ENCODE data around the gene GATD1. TPM values are rescaled to one million over a fixed set of nuclear protein-coding genes. Genes with fewer than 3 reads are reported as not detected.

The GATD1 gene
- polyA plus RNA-seq, 1 experiment, result 37.9 TPM

DNA sequence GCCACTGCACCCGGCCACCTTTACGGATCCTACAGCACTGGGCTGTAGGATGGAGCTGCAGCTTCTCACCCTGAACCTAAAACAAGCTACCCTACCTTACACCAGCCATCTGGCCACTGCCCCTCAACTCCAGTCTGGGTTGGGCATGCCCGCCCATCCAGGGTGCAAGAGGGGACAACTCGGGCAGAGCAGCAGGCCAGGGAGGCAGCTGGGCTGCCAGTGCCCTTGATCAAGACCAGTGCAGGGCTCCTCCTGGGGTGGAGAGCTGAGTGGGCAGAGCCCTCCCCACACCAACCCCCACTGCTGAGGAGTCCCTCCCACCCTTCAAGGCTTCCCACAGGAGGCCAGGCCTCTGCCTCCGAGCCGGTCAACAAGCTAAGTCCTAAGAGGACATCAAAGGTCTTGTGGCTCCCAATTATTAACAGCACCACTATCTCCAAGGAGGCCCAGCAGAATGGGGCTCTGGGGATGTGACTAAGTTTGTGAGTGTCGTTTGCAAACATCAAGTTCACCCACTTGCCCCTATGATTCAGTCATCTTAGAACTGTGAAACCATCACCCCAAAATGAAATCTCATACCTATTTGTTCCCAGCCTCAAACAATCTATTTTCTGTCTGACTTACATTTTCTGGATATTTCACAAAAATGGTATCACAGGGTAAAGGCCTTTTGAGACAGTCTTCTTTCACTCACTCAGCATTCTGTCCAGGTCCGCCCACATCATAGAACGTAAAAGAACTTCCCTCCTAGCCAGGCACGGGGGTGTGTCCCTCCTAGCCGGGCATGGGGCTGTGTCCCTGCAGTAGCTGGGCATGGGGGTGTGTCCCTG lies 11.0 kb downstream of the GATD1 start:
- Histone ChIP-seq H3K4me3 (ENCODE audit: low read depth, low read length) (no peak overlapping the region), H3K36me3 (ENCODE audit: control insufficient read depth, insufficient read depth, low read length) (peaks cover 35% of the 10 kb centered on the region), H3K27me3 (ENCODE audit: control insufficient read depth, insufficient read depth, low read length) (no peaks in the 10 kb centered on the region)
- TF ChIP-seq, protein P1, sequence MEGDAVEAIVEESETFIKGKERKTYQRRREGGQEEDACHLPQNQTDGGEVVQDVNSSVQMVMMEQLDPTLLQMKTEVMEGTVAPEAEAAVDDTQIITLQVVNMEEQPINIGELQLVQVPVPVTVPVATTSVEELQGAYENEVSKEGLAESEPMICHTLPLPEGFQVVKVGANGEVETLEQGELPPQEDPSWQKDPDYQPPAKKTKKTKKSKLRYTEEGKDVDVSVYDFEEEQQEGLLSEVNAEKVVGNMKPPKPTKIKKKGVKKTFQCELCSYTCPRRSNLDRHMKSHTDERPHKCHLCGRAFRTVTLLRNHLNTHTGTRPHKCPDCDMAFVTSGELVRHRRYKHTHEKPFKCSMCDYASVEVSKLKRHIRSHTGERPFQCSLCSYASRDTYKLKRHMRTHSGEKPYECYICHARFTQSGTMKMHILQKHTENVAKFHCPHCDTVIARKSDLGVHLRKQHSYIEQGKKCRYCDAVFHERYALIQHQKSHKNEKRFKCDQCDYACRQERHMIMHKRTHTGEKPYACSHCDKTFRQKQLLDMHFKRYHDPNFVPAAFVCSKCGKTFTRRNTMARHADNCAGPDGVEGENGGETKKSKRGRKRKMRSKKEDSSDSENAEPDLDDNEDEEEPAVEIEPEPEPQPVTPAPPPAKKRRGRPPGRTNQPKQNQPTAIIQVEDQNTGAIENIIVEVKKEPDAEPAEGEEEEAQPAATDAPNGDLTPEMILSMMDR (IDR thresholded peaks at IDR 0.05; ENCODE audit: insufficient read depth, low read depth, low read length), result no peak
- no peak for DNase-seq (ENCODE audit: low read depth)
- ChIA-PET CTCF (interaction anchor here (0.7 to 1.7 kb wide), 6 partner anchors 9 to 71 kb away, joined by 3 to 8 read pairs (median 5); partner anchors contain the start of genes TALDO1 and TMEM80), POLR2A (no interaction called here)

DNA sequence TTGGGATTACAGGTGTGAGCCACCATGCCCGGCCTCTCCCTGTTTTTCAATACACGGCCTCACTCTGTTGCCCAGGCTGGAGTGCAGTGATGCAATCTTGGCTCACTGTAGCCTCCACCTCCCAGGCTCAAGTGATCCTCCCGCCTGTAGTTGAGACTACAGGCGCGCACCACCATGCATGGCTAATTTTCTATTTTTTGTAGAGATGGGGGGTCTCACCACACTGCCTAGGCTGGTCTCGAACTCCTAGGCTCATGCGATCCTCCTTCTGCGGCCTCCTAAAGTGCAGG lies 11.5 kb downstream of the GATD1 start:
- no peak for DNase-seq (ENCODE audit: low read depth)
- CTCF ChIA-PET, result interaction anchor here (0.7 to 1.7 kb wide), 6 partner anchors 10 to 70 kb away, joined by 3 to 8 read pairs (median 5); partner anchors contain the start of genes TALDO1 and TMEM80
- H3K4me3 ChIP-seq (ENCODE audit: low read depth, low read length), result no peak overlapping the region
- TF ChIP-seq, protein P1 (IDR thresholded peaks at IDR 0.05; ENCODE audit: insufficient read depth, low read depth, low read length), result no peak
- POLR2A ChIA-PET, result no interaction called here
- H3K36me3 ChIP-seq (ENCODE audit: control insufficient read depth, insufficient read depth, low read length), result peaks cover 32% of the 10 kb centered on the region
- no peaks in the 10 kb centered on the region for H3K27me3 ChIP-seq (ENCODE audit: control insufficient read depth, insufficient read depth, low read length)

DNA sequence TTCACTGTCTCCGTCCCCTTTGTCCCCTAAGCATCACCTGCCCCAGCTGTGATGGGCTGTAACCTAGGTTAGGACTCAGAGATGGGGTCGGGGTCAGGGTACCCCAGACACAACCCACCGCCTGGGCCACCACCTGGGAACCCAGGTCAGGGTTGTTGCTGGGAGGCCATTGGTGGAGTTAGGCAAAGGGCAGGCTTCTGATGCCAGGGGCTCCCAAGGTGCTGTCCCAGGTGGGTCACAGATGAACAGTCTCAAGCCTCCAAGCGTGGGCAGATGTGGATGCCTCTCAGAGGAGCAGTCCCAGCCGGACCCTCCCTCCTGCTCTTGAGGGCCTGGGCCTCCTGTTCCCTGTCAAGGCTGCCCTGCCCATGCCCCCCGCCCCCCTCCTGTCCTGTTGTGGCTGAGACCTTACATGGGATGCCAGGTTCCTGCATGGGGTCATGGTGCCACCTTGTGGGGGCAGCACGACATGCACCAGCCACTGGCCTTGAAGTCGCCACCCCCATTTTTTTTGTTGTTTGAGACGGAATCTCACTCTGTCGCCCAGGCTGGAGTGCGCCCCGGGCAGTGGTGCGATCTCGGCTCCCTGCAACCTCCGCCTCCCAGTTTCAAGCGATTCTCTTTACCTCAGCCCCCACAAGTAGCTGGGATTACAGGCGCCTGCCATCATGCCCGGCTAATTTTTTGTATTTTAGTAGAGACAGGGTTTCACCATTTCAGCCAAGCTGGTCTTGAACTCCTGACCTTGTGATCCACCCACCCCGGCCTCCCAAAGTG lies 12.1 kb downstream of the GATD1 start:
- H3K36me3 ChIP-seq (ENCODE audit: control insufficient read depth, insufficient read depth, low read length), result peaks cover 30% of the 10 kb centered on the region
- DNase-seq (ENCODE audit: low read depth), result no peak
- H3K27me3 ChIP-seq (ENCODE audit: control insufficient read depth, insufficient read depth, low read length), result no peaks in the 10 kb centered on the region
- CTCF ChIA-PET, result interaction anchor here (0.6 to 1.7 kb wide), 8 partner anchors 10 to 70 kb away, joined by 3 to 8 read pairs (median 4); partner anchors contain the start of genes TALDO1 and TMEM80
- POLR2A ChIA-PET, result no interaction called here
- no peak overlapping the region for H3K4me3 ChIP-seq (ENCODE audit: low read depth, low read length)
- TF ChIP-seq, protein P1 (IDR thresholded peaks at IDR 0.05; ENCODE audit: insufficient read depth, low read depth, low read length), result peak; percentile 56

DNA sequence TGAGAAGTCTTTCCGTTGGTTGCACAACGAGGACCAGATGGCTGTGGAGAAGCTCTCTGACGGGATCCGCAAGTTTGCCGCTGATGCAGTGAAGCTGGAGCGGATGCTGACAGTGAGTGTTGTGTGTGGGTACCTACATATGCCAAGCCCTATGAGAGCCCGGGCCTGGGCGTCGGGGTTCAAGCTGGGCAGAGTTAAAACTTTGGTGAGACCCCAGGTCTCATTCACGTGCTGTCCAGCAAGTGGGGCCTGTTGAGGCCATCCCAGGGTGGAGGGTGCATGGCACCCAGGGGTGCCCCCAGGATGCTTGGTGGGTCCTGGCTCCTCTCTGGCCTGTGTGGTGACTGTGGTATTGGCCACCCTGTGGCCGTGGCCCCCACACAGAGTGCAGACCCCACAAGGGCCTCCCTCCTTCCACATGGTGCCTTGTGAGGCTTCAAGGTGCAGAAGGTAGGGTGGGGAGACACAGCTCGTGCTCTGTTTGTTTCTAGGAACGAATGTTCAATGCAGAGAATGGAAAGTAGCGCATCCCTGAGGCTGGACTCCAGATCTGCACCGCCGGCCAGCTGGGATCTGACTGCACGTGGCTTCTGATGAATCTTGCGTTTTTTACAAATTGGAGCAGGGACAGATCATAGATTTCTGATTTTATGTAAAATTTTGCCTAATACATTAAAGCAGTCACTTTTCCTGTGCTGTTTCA lies 12.8 kb downstream of the GATD1 start:
- no peak for DNase-seq (ENCODE audit: low read depth)
- H3K27me3 ChIP-seq (ENCODE audit: control insufficient read depth, insufficient read depth, low read length), result no peaks in the 10 kb centered on the region
- H3K4me3 ChIP-seq (ENCODE audit: low read depth, low read length), result no peak overlapping the region
- peaks cover 30% of the 10 kb centered on the region for H3K36me3 ChIP-seq (ENCODE audit: control insufficient read depth, insufficient read depth, low read length)
- TF ChIP-seq, protein P1 (IDR thresholded peaks at IDR 0.05; ENCODE audit: insufficient read depth, low read depth, low read length), result no peak
- ChIA-PET CTCF (interaction anchor here (0.6 to 3.9 kb wide), 7 partner anchors 11 to 121 kb away, joined by 3 to 19 read pairs (median 3); partner anchors contain the start of gene TALDO1), POLR2A (no interaction called here)

All from BJ (cell line).